NB4 (cell line): ENCODE results near the gene HSPA1L.

Source experiments
- DNase-seq: peaks from one replicate; pipeline ENCODE4 v3.0.0; 2010; ENCODE audit warnings: low read depth
- H3K4me3 ChIP-seq: one replicate; pipeline ENCODE4 v1.5.1; 2011; ENCODE audit warnings: mild to moderate bottlenecking, low read depth, low read length, moderate library complexity
- MYC ChIP-seq: IDR thresholded peaks from 2 replicates; pipeline ENCODE4 v1.6.1; 2011; ENCODE audit warnings: low read depth, low read length
- POLR2A ChIP-seq: IDR thresholded peaks from 2 replicates; pipeline ENCODE4 v1.6.1; 2011; ENCODE audit warnings: mild to moderate bottlenecking; ENCODE audit not compliant: insufficient read length; ENCODE audit errors: extremely low read depth
- TF ChIP-seq, protein P1 (sequence below): IDR thresholded peaks from 2 replicates; pipeline ENCODE4 v1.6.1; 2011; ENCODE audit warnings: low read depth, low read length
- TF ChIP-seq, protein P2 (sequence below): IDR thresholded peaks from one replicate; pipeline ENCODE4 v1.5.1; 2012; ENCODE audit warnings: low read depth, low read length

The HSPA1L gene

DNA sequence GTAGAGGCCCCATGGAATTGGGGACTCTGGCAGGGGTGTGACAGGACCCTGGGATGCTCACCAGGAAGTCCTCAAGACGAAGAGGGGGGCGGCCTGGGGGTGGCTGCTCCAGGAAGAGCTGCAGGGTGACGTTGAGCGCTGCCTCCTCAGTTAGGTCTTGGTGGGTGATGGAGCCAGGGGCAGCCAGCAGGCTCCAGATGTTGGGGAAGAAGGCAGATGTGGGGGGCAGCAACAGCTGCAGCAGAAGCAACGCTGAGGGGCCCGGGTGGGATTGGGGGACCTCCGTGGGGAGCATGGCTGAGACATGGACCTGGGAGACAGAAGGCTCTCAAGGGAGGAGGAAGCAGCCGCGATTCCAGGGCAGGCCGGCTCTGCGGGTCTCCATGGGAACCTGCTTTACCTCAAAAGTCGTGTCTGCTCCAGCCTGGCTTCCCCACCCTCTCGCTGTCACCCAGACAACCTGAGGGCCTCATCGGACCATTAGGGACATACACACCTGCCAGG lies 38.5 kb downstream of the HSPA1L start:
- TF ChIP-seq MYC, result no peak
- TF ChIP-seq POLR2A, result no peak
- TF ChIP-seq, protein P1, sequence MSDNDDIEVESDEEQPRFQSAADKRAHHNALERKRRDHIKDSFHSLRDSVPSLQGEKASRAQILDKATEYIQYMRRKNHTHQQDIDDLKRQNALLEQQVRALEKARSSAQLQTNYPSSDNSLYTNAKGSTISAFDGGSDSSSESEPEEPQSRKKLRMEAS, result no peak
- TF ChIP-seq, protein P2, sequence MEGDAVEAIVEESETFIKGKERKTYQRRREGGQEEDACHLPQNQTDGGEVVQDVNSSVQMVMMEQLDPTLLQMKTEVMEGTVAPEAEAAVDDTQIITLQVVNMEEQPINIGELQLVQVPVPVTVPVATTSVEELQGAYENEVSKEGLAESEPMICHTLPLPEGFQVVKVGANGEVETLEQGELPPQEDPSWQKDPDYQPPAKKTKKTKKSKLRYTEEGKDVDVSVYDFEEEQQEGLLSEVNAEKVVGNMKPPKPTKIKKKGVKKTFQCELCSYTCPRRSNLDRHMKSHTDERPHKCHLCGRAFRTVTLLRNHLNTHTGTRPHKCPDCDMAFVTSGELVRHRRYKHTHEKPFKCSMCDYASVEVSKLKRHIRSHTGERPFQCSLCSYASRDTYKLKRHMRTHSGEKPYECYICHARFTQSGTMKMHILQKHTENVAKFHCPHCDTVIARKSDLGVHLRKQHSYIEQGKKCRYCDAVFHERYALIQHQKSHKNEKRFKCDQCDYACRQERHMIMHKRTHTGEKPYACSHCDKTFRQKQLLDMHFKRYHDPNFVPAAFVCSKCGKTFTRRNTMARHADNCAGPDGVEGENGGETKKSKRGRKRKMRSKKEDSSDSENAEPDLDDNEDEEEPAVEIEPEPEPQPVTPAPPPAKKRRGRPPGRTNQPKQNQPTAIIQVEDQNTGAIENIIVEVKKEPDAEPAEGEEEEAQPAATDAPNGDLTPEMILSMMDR, result no peak
- H3K4me3 ChIP-seq, result no peak overlapping the region
- DNase-seq, result no peak

DNA sequence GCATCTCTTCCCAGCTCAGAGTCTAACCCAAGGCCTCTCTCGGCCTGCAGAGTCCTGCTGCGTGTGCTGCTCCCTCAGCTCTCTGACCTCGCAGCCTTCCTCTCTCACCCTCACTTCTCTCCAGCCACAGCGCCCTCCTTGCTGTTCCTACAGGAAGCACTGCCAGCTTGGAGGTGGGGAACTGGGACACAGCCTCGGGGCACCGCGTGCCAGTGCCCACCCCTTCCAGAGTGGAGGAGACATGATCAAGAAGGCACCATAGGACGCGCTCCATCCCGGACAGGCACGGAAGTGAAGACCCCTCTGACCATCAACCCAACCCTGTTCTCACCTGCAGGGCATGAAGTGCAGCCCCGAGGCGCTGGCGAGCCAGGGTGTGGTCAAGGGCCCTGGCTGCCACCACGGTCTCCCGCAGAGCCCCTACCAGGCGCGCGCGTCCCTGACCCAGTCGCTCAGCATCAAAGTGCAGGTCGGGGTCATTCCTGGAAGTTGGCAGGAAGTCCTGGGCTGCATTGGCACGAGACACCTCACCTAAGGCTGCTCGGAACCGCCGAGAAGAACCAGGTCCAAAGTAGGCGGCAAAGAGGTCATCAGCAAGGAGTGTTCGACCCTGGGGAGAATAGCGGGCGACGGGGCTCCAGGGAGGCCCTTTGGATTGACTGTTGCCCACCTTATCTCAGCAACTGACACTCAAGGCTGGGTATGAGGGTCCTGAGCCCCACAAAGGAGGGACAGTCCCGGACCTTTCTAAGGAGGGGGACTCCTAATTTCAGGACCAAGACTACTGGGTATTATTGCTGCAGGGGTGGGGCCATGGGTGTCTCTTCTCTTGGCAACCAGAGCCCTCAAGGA lies 39.2 kb downstream of the HSPA1L start:
- TF ChIP-seq, protein P1, result no peak
- TF ChIP-seq POLR2A, result no peak
- H3K4me3 ChIP-seq, result no peak overlapping the region
- no peak for DNase-seq

DNA sequence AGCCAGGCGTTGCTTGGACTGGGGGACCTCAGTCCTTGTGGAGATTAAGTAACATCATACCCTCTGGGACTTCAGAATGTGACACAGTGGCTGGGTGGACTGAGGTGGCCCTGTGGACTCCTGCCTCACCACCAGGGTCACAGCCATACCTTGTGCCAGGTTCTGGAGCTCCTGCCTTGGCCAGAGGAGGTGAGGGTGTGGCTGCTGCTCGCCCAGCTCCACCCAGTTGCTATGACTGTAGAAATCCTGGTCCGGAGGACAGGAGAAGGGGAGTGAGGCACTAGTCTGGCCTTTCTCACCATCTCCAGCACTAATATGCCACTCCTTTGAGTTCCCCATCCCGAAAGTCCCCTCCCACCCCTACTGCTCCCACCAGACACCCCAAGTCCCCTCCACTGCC lies 39.9 kb downstream of the HSPA1L start:
- TF ChIP-seq MYC (no peak), POLR2A (no peak)
- TF ChIP-seq, protein P2, result no peak
- TF ChIP-seq, protein P1, result no peak

DNA sequence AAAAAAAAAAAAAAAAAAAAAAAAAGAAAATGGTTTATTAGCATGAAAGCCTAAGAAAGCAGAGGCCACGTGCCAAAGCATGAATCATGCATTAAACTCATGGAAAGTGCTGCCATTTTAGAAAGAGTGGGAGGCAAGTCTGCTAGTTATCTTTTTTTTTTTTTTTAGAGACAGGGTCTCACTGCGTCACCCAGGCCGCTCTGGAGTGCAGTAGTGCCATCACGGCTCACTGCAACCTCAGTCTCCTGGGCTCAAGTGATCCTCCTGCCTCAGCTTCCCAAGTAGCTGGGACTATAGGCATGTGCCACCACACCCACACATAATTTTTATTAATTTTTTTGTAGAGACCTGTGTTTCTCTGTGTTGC lies 43.1 kb downstream of the HSPA1L start:
- DNase-seq, result no peak
- TF ChIP-seq POLR2A (no peak), MYC (no peak)
- TF ChIP-seq, protein P2, result no peak
- TF ChIP-seq, protein P1, result no peak
- H3K4me3 ChIP-seq, result no peak overlapping the region

More for the DNA sequence above, 39.9 kb downstream of the HSPA1L start:
- DNase-seq, result no peak
- no peak overlapping the region for H3K4me3 ChIP-seq

DNA sequence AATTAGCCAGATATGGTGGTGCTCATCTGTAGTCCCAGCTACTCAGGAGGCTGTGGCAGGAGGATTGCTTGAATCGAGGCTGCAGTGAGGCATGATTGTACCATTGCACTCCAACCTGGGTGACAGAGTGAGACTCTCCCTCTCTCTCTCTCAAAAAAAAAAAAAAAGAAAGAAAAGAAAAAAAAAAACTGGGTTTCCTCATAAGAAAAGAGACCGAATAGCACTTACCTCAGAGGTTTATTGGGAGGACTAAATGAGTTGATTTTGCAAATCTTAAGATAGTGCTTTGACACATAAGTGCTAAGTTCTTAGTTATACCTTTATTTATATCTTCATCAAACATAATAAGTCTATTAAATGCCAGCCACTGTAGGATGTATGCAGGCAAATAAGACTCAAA lies 44.2 kb downstream of the HSPA1L start:
- H3K4me3 ChIP-seq, result no peak overlapping the region
- DNase-seq, result no peak
- TF ChIP-seq, protein P1, result no peak
- TF ChIP-seq, protein P2, result no peak
- TF ChIP-seq POLR2A (no peak), MYC (no peak)

DNA sequence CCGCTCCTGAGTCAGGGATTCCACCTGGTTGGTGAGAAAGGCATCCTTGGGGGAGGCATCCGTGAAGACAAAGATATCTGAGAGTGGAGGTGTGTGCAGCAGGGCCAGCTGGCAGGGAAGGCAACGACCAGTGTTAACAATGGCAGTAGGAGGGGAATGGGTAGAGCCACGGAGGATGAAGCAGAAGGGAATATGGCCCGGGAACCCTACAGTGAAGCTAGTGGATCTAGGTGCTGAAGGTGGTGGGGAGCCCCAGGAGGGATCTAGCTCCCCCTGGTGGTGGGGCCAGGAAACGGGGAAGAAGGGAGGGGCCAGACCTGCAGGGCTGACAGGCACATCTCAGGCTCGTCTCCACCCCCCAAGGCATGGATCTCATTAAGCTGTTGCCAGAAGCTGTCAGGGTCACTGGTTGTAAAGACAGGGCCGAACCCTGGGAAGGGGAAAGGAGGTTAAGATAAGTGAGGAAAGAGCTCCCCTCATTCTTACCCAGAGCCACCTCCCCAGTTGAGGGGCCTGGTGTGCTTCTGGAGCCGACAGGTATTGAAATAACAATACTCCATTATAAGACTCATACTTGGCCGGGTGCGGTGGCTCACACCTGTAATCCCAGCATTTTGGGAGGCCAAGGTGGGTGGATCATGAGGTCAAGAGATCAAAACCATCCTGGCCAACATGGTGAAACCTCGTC lies 45.3 kb downstream of the HSPA1L start:
- DNase-seq, result peak; percentile 83
- no peak for TF ChIP-seq POLR2A
- 0 out of 2 replicates have a peak, but pooled peaks have one; percentile 11 for TF ChIP-seq MYC
- TF ChIP-seq, protein P1, result 0 out of 2 replicates have a peak, but pooled peaks have one; percentile 35
- TF ChIP-seq, protein P2, result peak; percentile 96
- no peak overlapping the region for H3K4me3 ChIP-seq
